ENCODE results near the gene REXO4. TPM values are rescaled to one million over a fixed set of nuclear protein-coding genes. Genes with fewer than 3 reads are reported as not detected.

REXO4 gene
- total and polyA plus RNA-seq, 2 donors (not counting 1 experiment from before 2014, with no cell fraction given) = 25.0 to 37.1 TPM

- Histone ChIP-seq H3K9ac (ENCODE audit: low read length) (no peak overlapping the region), H4K20me1 (ENCODE audit: control insufficient read depth, insufficient read depth, low read length, poor library complexity, severe bottlenecking) (no peaks in the 10 kb centered on the region), H3K79me2 (ENCODE audit: control insufficient read depth, insufficient read depth, low read length) (no peaks in the 10 kb centered on the region), H3K4me3 (ENCODE audit: control extremely low read depth in 1 of 5, extremely low read depth in 1 of 5, insufficient read depth in 1 of 5, low read depth in 2 of 5, low read length in 4 of 5) (peak overlapping the region in 2 of 5 experiments; percentile 18 to 19), H3K4me2 (replicated peaks; ENCODE audit: low read depth, low read length, poor library complexity, severe bottlenecking) (peak overlapping the region; percentile 77), H2AFZ (ENCODE audit: insufficient read depth, low read depth, low read length, poor library complexity, severe bottlenecking) (peak overlapping the region; percentile 73), H3K4me1 (ENCODE audit: control insufficient read depth in 2 of 2, insufficient read depth in 2 of 2, low read length in 2 of 2) (peaks cover 13 to 17% of the 10 kb centered on the region in 2 donors), H3K27me3 (replicated peaks in 1 of 4; ENCODE audit: control extremely low read depth in 1 of 4, control insufficient read depth in 3 of 4, insufficient read depth in 4 of 4, low read length in 3 of 4) (peaks cover 0 to 21% (median 5%) of the 10 kb centered on the region in 4 experiments), H3K9me3 (ENCODE audit: control extremely low read depth in 1 of 3, control insufficient read depth in 2 of 3, insufficient read depth in 1 of 3, low read length in 2 of 3) (peaks cover 0 to 3% (median 0%) of the 10 kb centered on the region in 3 donors), H3K36me3 (replicated peaks in 1 of 2; ENCODE audit: control extremely low read depth in 1 of 2, control insufficient read depth in 1 of 2, extremely low read depth in 1 of 2, insufficient read depth in 2 of 2, low read length in 1 of 2) (no peaks in the 10 kb centered on the region), H3K27ac (ENCODE audit: low read length in 2 of 2) (no peak overlapping the region)
- Mint-ChIP-seq H3K4me1 (peaks cover 13% of the 10 kb centered on the region), H3K9me3 (ENCODE audit: insufficient read depth) (no peaks in the 10 kb centered on the region), H3K27ac (no peak overlapping the region), H3K4me3 (peak overlapping the region; percentile 83), H3K27me3 (peaks cover 14% of the 10 kb centered on the region)
- DNase-seq (peak; percentile 64), ATAC-seq (ENCODE audit: low read depth) (peak; percentile 71)
- ChIA-PET POLR2A (no interaction called here), CTCF (interaction anchor here (1.0 kb wide), 1 partner anchor 12 kb away, joined by 3 read pairs; the partner anchor contains the start of gene REXO4)
- 35% methylated on average over 49 of the region's 49 CpGs for WGBS (ENCODE audit: insufficient coverage)
- intact Hi-C loops (cut with micrococcal nuclease) = no loop called here
- TF ChIP-seq, protein P1, sequence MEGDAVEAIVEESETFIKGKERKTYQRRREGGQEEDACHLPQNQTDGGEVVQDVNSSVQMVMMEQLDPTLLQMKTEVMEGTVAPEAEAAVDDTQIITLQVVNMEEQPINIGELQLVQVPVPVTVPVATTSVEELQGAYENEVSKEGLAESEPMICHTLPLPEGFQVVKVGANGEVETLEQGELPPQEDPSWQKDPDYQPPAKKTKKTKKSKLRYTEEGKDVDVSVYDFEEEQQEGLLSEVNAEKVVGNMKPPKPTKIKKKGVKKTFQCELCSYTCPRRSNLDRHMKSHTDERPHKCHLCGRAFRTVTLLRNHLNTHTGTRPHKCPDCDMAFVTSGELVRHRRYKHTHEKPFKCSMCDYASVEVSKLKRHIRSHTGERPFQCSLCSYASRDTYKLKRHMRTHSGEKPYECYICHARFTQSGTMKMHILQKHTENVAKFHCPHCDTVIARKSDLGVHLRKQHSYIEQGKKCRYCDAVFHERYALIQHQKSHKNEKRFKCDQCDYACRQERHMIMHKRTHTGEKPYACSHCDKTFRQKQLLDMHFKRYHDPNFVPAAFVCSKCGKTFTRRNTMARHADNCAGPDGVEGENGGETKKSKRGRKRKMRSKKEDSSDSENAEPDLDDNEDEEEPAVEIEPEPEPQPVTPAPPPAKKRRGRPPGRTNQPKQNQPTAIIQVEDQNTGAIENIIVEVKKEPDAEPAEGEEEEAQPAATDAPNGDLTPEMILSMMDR (IDR thresholded peaks at IDR 0.05) = no peak
- TF ChIP-seq EZH2 (IDR thresholded peaks at IDR 0.05; ENCODE audit: borderline replicate concordance, insufficient read depth, low read depth, low read length, poor library complexity, severe bottlenecking) = no peak
Observed at GRCh38 chr9:133429641-133430161, 11.9 kb upstream of the REXO4 start.

GRCh38 chr9:133429214-133429613, 11.4 kb upstream of the REXO4 start:
- no peaks in the 10 kb centered on the region for H4K20me1 ChIP-seq (ENCODE audit: control insufficient read depth, insufficient read depth, low read length, poor library complexity, severe bottlenecking)

More at GRCh38 chr9:133429214-133429613, 11.4 kb upstream of the REXO4 start:
- peak overlapping the region; percentile 77 for H3K4me2 ChIP-seq (replicated peaks; ENCODE audit: low read depth, low read length, poor library complexity, severe bottlenecking)
- no peak overlapping the region for H3K27ac Mint-ChIP-seq
- no peaks in the 10 kb centered on the region for H3K36me3 ChIP-seq (replicated peaks in 1 of 2; ENCODE audit: control extremely low read depth in 1 of 2, control insufficient read depth in 1 of 2, extremely low read depth in 1 of 2, insufficient read depth in 2 of 2, low read length in 1 of 2)
- H3K27me3 Mint-ChIP-seq = peaks cover 14% of the 10 kb centered on the region
- H3K4me3 ChIP-seq (ENCODE audit: control extremely low read depth in 1 of 5, extremely low read depth in 1 of 5, insufficient read depth in 1 of 5, low read depth in 2 of 5, low read length in 4 of 5) = peak overlapping the region in 2 of 5 experiments; percentile 18 to 19
- no peaks in the 10 kb centered on the region for H3K9me3 Mint-ChIP-seq (ENCODE audit: insufficient read depth)
- peak overlapping the region; percentile 73 for H2AFZ ChIP-seq (ENCODE audit: insufficient read depth, low read depth, low read length, poor library complexity, severe bottlenecking)
- intact Hi-C loops (cut with micrococcal nuclease) = no loop called here
- ChIA-PET CTCF (no interaction called here), POLR2A (no interaction called here)
- peaks cover 13% of the 10 kb centered on the region for H3K4me1 Mint-ChIP-seq
- no peak for DNase-seq
- peak; percentile 14 for ATAC-seq (ENCODE audit: low read depth)
- no peak overlapping the region for H3K27ac ChIP-seq (ENCODE audit: low read length in 2 of 2)
- no peak overlapping the region for H3K9ac ChIP-seq (ENCODE audit: low read length)
- H3K79me2 ChIP-seq (ENCODE audit: control insufficient read depth, insufficient read depth, low read length) = no peaks in the 10 kb centered on the region
- 7% methylated on average over 12 of the region's 18 CpGs for WGBS (ENCODE audit: insufficient coverage)
- H3K9me3 ChIP-seq (ENCODE audit: control extremely low read depth in 1 of 3, control insufficient read depth in 2 of 3, insufficient read depth in 1 of 3, low read length in 2 of 3) = peaks cover 0 to 3% (median 0%) of the 10 kb centered on the region in 3 donors
- no peak for TF ChIP-seq EZH2 (IDR thresholded peaks at IDR 0.05; ENCODE audit: borderline replicate concordance, insufficient read depth, low read depth, low read length, poor library complexity, severe bottlenecking)
- TF ChIP-seq, protein P1 (IDR thresholded peaks at IDR 0.05) = no peak
- H3K4me3 Mint-ChIP-seq = peak overlapping the region; percentile 83
- H3K4me1 ChIP-seq (ENCODE audit: control insufficient read depth in 2 of 2, insufficient read depth in 2 of 2, low read length in 2 of 2) = peaks cover 13 to 17% of the 10 kb centered on the region in 2 donors
- peaks cover 0 to 21% (median 5%) of the 10 kb centered on the region in 4 experiments for H3K27me3 ChIP-seq (replicated peaks in 1 of 4; ENCODE audit: control extremely low read depth in 1 of 4, control insufficient read depth in 3 of 4, insufficient read depth in 4 of 4, low read length in 3 of 4)
